Peyer's patch (tissue), 4 donors: ENCODE measurements around the gene GABRB1.

Source experiments
- CTCF ChIP-seq, 6 experiments: fragments of 450-650 bp in 4 of 6; fragments of 200-600 bp in 2 of 6; sonication (generic) in 1 of 6; IDR thresholded peaks; one replicate each; pipeline ENCODE4 v1.5.1; 2017 to 2019; ENCODE audit warnings: antibody characterized with exemption in 6 of 6, mild to moderate bottlenecking in 3 of 6, moderate library complexity in 1 of 6
- POLR2A ChIP-seq, 2 donors: fragments of 450-650 bp; IDR thresholded peaks; one replicate each; pipeline ENCODE4 v1.5.1; 2017; ENCODE audit warnings: antibody characterized with exemption in 2 of 2, mild to moderate bottlenecking in 2 of 2, moderate library complexity in 2 of 2

DNA sequence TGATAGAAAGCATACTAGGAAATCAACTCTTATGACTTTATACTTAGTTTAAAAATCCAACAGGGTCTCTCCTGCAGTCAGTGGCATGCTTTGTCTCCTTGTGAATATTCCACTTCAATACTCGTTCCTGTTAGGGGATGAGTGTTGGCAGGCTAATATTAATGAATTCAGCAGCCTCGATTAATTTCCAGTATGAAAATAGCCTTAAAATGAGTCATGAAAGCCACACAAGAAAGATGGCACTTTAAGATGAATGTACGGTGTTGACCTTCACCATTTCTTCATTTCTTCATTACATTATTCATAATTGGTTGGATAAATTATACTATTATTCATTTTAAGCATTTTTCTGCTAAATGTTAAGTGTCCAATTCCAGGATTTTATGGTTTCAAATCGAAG, 29.2 kb downstream of the GABRB1 start:
- TF ChIP-seq CTCF (IDR thresholded peaks at IDR 0.05): no peak
- no peak for TF ChIP-seq POLR2A (IDR thresholded peaks at IDR 0.05)
